ENCODE results near the gene DIP2B.

DIP2B gene

DNA sequence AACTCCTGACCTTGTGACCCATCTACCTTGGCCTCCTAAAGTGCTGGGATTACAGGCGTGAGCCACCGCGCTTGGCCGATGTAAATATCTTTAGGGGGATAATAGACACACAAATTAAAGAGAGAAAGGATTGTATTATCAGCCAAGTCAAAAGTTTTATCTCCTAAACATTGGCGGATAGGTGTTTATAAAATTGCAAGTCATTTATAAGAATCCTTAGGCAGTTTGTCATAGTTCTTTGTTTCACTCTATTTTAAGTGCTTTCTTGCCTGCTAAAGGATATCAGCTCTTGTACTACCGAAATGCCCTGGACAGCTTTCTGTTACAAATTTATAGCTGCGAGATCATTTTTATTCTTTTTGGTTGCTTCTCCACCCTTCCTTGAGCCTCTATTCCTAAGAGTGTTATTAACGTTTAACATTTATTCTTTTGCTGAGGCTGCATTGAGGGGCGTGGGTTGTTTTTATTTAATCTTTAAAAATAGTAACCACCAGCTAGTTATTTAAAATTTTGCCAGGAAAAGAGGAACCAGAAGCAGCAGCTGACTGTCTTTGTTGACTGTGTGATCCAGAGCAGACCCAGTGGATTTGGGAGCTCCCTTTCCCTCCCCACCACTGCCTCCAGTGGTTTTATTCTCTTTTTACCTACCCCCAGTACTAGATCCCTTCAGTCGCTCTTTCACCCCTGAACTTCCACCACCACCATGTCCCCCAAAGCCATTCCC, 106.4 kb downstream of the DIP2B start:
- DNase-seq (ENCODE audit: low spot score) (no peak), FAIRE-seq (no peak)

DNA sequence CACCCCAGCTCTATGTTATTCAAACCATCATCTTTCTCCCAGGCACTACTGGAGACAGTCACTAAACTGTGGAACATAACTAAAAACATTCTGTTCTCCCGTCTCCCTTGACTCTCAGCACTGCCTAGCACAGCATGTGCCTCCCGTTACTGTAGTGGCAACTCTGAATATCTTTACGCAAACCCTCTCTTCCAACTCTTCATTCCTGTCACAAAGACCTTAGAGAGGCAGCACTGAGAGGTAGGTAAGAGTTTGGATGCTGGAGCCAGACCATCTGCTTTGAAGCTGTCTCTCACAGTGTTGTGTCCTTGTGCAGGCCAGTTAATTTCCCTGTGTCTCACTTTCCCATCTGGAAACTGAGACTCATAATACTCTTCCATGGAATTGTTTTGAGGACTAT, 108.1 kb downstream of the DIP2B start:
- no peak for DNase-seq (ENCODE audit: low spot score)
- no peak for FAIRE-seq

DNA sequence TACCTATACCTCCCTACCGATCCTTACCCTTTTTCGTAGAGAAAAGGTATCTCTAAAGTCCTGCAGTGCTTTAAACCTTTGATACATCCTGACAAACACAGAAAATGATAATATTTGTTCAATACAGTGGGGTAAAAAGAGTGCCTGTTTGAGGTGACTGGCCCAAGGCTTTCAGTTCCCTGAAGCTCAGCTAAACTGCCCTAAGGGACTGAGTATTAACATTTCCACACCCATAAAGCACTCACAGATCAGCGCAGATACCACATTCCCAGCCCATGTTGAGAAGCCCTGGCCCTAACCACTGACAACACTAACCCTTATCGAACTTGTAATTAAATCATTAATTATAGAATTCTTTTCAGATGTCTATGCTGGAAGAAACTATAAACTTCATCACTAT, 108.7 kb downstream of the DIP2B start:
- DNase-seq (ENCODE audit: low spot score) (no peak), FAIRE-seq (no peak)

DNA sequence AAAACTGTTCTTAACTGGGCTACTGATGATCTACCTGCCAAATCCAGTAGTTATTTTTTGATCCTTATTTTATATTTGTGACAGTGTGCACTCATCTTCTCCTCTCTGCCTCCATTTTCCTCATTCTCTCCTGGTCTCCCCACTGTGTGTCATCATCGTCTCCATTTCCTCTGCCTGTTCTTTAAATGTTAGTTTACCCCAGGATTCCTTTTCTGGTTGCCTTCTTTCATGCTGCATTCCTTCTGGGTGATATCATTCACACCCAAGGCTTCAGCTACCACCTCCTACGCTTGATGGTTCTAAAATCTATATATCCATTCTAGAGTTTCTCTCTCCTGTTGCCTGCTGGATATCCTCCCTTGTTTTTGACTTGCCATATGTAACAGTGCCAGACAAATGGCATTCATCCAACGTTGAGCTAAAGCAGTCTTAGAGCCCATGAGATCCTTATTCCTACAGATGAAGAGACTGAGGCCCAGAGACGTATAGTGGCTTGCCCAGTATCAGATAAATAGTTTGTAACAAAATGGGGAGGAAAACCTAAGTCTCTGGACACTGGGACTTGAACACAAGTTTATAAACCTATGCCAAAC, 109.5 kb downstream of the DIP2B start:
- FAIRE-seq (peak; percentile 84), DNase-seq (ENCODE audit: low spot score) (peak; percentile 83)

DNA sequence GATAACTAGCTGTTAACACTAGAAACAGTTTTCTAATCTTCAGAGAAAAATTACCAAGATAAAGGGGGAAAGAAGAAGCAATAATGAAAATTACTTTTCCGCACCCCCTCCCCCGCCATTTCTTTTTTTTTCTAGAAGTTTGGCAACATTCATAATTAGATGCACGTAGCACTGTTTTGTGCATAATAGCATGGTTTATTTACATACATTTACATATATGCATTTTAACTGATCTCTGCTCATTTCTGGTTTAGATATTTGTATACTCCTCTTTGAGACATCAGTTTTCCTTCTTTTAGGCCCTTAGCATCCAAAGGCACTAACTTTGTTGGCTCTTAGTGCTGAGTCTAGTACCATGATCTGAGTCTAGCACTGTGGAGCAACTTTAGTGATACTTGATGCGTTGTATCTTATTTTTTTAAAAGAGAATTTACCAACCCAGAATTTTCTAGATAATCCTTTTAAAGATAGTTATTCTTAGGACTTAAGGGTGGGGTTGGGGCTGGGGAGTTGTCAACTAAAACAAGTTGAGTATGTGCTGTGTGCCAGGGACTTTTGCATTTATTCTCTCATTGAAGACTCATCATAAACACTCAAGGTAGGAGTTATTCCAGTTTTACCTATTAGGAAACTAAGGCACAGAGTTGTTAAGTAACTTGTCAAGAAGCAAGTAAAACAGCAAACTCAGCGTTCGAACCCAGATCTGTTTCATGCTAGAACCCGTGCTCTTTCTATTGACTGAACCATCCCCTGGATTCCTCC, 110.5 kb downstream of the DIP2B start:
- FAIRE-seq = no peak

DNA sequence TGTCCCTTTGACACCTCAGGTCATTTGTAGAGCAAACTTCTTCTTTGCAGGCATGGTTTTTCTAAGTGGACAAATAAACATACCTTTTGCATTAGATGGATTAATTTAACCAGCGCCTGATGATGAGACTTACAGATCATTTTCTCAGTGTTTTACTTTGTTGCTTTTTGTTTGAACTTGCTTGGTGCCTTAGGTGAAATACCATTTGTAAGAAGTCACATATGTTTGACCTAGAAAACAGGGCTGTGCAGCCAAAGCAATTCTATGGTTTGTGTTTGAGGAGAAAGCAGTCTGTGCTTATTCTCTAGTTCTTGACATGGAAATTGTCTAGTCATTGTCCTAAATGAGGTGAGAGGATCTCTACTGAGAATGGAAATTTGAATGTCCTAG, 111.1 kb downstream of the DIP2B start:
- FAIRE-seq (no peak), DNase-seq (ENCODE audit: low spot score) (no peak)

More for the DNA sequence above, 110.5 kb downstream of the DIP2B start:
- no peak for DNase-seq (ENCODE audit: low spot score)

DNA sequence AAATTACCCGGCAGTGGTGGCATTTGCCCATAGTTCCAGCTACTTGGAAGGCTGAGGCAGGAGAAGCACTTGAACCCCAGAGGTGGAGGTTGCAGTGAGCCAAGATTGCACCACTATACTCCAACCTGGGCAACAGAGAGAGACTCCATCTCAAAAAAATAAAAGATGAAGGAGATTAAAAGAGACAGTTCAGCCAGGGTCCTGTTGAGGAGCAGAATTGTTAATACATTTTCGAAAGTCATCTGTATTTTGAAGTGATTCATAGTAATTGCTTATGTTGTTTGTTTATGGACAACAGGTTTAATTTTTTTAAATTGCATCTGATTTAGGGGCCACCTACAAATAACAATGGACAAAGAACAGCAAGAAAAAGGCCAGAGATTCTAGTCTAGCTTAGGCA, 112.9 kb downstream of the DIP2B start:
- no peak for FAIRE-seq
- no peak for DNase-seq (ENCODE audit: low spot score)

DNA sequence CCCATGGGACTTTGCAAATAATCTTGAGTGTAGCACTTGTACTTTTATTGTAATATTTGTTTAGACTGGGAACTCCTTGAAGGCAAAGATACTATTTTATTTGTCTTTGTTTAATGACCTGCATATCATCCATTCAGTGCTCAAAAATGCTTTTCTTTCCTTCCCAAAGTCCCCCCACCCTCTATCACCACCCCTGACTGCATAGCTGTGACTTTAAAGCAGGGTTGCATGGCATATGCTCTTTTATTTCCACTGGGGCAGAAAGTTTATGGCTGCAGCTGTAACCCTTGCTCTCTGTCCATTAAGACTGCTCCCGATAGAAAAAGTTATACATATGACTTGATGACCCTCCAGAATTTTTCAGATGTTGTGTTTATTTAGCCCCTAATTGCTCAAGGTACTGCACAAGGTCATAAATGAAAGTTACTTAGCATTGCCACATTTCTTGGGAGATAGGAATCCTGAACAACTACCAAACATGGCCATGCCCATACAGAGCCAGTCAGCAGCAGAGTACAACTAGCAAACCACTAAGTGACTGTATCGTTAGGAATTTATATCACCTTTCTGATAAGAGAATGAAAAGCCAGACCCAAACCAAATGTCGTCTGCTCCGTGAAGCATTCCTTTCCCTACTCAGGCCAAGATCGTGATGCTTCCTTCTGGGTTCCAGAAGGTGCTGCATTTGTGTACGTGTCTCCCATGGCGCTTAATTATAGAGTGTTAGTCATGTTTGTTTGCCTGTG, 114.3 kb downstream of the DIP2B start:
- DNase-seq (ENCODE audit: low spot score) (peak; percentile 97), FAIRE-seq (peak; percentile 93)

DNA sequence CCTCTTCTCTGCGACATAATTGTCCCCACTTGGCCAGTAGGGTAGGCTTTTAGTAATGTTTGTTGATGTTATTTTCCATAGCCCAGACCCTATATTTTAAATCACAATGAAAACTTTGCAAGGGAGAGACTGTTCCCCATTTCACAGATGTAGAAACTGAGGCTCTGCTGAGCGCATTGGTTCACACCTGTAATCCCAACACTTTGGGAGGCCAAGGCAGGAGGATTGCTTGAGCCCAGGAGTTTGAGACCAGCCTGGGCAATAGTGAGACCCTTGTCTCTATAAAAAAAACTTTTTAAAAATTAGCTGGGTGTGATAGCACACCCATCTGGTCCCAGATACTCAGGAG, 114.8 kb downstream of the DIP2B start:
- FAIRE-seq (no peak), DNase-seq (ENCODE audit: low spot score) (no peak)

DNA sequence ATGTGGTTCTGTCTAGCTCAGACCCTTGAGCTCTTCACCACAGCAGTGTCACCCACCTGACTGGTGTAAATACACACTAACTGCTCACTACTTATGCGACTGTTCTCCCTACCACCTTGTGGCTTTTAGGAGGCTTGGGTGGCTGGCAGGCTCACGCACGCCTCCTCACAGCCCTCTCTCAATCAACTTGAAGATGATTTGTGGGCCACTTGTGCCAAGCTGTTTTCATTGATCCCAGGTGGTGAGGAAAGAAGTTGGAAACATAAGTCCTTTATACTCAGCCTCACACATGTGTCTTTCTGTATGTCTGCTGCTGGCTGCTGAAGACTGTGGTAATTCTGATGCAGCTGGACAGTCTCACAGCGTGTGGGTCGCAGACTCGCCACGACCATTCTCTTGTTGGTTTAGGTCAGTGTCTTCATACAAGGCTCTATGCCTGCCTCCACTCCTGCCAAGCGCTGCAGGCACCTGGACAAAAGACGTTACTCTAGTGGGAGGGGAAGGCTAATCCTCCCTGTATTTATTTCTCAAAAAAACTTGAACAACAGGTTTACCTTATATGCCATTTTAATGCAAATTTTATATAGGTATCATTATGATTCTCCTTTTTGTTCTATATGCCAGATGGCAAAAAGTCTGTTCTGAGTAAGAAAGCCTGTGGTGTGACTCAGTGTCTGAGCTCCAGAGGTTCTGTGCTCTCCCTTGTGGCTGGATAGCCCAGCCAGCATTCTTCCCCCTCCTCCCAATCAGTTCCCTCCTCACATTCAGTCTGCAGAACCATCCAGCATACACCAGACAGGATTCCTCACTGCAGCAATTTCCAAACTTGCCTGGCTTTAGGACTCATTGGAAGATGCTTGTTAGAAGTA, 115.6 kb downstream of the DIP2B start:
- FAIRE-seq (peak; percentile 87), DNase-seq (ENCODE audit: low spot score) (peak; percentile 85)

DNA sequence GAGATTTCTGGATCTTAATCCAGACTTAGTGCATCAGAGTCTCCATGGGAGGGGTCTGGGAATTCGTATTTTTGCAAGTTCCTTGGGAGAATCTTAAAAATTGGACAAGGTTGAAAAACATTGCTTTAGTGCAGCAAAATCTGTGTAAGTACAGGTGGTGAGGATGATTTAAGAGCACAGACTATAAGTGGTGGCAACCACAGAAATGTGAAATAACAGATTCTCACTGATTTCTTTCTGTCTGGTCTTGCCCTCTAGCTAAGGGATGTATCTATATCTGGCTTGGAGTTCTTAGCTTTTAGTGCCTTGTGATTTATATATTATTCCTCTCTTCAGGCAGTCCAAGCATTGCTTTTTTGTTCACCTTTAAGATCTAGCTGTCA, 116.2 kb downstream of the DIP2B start:
- DNase-seq (ENCODE audit: low spot score) (no peak), FAIRE-seq (no peak)

DNA sequence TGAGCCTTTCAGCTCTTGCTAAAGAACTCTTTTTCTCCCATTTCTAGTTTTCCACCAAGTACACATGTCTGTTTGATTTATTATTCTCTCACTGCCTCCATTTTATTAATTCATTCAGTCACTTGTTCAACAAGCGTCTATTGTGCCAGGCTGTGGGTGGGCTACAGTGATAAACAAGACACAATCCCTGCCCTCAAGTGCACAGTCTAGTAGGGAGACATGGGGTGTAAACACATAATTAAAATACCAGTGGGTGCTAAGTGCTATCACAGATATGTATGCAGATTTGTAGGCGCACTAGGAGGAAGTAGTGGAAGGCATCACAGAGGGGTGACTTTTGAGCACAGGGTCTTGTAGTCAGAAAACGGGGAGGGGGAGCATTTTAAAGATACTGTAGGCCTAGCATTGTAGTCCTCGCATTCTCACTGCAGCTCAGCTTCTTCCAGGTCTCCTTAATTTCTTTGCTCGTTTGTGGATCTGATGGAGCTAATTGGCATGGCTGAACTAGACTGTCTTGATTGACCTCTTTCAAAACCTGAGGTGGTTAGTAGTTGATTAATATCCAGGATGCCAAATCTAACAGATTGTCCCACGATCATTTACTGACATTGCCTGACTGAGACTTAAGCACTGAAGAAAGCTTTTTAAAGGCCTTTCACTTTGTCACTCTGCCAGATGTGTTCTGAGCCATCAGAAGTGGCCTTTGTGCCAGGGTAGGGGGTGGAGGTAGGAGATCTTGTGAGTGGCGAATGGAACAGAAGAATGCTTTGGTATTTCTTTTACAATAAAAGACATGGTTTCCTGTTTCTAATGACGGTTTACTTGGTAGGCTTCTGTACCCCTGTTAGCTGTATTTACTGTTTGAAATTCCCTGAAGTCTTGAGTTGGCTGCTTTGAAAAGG, 116.9 kb downstream of the DIP2B start:
- FAIRE-seq (no peak), DNase-seq (ENCODE audit: low spot score) (no peak)

DNA sequence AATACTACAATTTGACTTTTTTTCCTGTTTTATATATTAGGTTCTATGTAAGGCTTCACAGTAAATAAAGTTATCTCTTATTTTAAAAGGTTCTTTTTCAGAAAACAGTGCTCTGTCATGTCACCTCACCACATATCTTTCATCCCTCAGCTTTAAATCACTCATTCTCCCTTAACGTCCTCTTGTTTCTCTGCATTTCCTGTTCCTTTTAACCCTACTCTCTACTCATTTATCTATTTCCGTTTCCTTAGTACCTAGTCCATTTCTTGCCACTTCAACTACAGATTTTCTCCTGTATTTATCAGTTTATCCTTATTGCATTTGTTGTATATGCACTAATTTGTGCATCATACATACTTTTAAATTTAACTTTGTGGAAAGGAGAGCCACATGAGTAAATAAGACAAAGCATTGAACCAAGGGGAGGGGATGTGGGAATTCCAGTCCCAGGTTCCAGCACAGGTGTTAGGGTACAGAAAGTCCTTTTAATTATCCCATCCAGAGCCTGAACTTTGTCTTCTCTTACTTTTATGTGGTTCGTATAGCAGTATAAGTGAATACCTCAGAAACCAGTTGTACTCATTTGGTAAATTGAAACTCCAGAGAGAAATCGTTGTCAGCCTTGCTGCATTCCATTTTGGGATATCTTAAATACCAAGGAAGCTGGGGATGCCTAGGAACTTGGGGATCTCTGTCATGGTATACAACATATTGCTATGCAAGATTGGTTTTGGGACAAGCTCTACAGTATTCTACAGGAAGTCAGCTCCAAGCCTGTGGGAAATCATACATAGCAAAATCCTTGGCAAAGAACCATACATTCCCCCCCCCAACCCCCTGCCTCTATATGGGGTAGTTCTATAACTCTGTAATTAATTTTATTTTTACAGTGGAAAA, 120.5 kb downstream of the DIP2B start:
- FAIRE-seq (no peak), DNase-seq (ENCODE audit: low spot score) (no peak)

DNA sequence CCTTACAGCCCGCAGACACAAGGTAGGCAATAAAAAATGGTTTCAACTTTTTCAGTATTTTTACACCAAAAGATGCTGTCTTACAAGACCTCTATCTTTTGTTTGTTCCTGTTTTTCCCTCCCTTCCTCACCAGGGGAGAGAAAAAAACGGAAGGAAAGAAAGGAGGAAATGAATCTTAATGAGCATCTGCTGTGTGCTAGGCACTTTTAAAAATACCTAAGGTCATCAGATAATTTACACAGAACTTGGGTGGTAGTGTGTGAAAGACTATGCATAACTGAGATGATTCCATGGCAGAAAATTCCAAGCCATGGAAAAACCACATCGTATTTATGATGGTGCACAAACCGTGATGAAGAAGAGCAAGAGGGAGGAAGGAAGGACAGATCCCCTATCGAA, 121.2 kb downstream of the DIP2B start:
- DNase-seq (ENCODE audit: low spot score) = no peak
- FAIRE-seq = no peak

DNA sequence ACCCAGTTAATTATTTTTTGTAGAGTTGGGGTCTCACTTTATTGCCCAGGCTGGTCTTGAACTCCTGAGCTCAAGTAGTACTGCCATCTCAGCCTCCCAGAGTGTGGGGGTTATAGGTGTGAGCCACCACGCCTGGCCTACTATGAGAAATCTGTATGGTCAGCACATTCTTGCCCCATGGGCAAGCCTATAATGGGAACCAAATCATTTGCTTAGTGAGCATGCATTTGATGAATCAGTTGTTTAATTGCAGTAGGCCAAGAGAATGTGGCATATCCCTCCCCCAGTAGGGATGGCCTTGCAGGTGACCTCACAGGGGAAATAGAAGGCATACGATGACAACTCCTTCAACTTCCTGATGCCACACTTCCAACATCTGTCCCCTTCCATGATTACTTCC, 122.7 kb downstream of the DIP2B start:
- peak; percentile 45 for DNase-seq (ENCODE audit: low spot score)
- FAIRE-seq = no peak

DNA sequence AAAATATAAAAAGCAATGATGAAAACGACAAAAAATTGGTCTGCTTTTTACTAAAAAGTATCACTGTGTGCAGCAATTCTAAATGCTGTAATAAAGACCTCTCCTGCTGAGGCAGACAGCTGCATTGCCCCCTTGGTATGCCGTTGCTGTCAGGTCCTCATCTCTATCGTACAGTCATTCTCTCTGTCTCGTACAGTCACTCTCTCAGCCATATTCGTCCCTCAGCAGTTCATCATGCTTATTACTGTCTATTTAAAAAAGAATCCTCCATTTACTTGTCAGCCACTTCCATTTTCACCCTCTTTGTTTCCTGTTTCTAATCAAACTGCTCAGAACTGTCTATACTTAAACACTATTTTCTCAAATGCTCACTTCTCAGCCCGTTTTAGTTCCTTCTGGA, 123.6 kb downstream of the DIP2B start:
- FAIRE-seq (no peak), DNase-seq (ENCODE audit: low spot score) (no peak)

DNA sequence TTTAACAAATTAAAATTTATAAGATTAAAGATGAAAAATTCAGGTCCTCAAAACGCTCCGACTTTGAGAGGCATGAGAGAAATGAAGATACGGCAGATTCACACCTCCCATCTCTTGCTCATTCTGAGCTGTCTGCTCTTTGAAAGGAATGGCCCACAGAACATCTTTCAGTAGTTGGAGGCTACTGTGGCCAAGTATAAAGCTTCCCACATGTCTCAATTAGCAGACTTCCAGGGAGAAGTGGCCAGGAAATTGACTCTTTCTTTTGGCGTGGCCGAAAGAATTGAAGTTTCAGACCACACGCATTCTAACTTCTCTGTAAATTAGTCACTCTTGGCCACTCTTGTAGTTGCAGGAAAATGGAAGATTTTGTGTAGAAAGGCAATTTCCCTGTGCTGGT, 129.2 kb downstream of the DIP2B start:
- no peak for FAIRE-seq
- no peak for DNase-seq (ENCODE audit: low spot score)

DNA sequence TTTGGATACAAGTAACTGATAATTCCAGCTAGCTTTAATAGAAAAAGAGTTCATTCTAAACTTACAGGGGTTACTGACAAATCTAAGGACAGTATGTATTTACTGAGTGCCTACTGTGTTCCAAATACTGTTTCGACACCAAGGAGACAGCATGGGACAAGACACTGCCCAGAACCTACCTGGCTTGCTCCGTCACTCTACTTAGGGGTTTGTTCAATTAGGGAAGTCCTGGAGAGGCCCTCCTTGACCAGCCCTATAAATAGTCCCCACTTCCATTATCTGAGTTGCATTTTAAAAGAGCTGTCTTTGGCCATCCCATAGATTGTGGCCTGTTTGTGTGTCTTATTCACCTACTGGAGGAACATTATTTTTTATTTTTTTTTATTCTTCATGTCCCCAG, 129.6 kb downstream of the DIP2B start:
- DNase-seq (ENCODE audit: low spot score) (no peak), FAIRE-seq (no peak)

DNA sequence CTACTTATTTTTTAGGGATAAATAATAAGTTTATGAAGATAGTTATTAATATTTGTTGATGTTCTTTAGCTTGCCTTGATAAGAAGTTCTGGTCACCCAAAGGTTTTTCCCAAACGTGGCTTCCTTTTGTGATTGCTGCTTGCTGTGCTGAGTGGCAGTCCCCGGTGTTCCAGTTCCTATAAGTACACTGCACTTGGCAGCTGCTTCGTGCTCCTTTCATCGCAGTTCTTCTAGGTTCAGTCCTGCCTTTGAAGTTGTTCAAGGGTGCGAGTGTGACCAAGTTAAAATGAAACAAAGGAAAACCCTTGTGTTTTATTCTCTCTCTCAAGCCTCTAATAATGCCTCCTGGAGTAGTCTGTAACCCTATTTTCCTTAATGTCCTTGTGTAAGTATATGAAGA, 130.6 kb downstream of the DIP2B start:
- no peak for FAIRE-seq

More for the DNA sequence above, 130.6 kb downstream of the DIP2B start:
- no peak for DNase-seq (ENCODE audit: low spot score)

Measured in RCC 7860 (cell line).